ENCODE results near the gene JAGN1.

DNA sequence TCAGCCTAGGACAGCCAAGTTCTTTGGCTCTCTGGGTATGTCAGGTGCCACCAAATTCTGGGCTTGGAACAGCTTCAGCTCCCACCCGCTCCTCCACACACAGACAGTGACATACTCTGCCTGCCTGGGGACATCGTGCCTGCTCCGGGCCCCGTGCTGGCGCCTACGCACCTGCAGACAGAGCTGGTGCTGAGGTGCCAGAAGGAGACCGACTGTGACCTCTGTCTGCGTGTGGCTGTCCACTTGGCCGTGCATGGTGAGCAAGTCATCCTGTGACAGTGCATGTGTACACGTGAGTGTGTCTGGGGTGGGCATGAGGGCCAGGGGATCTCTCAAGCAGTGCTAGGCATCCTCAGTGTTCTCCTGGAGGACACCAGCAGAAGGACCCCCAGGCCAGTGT lies 27.4 kb downstream of the JAGN1 start:
- TF ChIP-seq, protein P1, sequence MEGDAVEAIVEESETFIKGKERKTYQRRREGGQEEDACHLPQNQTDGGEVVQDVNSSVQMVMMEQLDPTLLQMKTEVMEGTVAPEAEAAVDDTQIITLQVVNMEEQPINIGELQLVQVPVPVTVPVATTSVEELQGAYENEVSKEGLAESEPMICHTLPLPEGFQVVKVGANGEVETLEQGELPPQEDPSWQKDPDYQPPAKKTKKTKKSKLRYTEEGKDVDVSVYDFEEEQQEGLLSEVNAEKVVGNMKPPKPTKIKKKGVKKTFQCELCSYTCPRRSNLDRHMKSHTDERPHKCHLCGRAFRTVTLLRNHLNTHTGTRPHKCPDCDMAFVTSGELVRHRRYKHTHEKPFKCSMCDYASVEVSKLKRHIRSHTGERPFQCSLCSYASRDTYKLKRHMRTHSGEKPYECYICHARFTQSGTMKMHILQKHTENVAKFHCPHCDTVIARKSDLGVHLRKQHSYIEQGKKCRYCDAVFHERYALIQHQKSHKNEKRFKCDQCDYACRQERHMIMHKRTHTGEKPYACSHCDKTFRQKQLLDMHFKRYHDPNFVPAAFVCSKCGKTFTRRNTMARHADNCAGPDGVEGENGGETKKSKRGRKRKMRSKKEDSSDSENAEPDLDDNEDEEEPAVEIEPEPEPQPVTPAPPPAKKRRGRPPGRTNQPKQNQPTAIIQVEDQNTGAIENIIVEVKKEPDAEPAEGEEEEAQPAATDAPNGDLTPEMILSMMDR (IDR thresholded peaks at IDR 0.05), result no peak
- TF ChIP-seq POLR2A (IDR thresholded peaks at IDR 0.05) (no peak), EP300 (IDR thresholded peaks at IDR 0.05) (no peak), POLR2AphosphoS5 (IDR thresholded peaks at IDR 0.05) (no peak)

All from suprapubic skin (tissue), 4 donors.